ENCODE results near the gene GPR32.
"Not testable (repeated sequence)": the region's sequence is repeated elsewhere in the genome, so short reads cannot be mapped to it uniquely, and the experiment has no call there.

GPR32 gene

GRCh38 chr19:50770164-50770563, at the start of gene GPR32:
Gene GPR32, plus strand, starts transcription at chr19:50770464. Its CDS starts 137 bp downstream, at chr19:50770601.
- not testable (repeated sequence) for H3K4me1 Mint-ChIP-seq, H3K27me3 Mint-ChIP-seq, H3K4me3 Mint-ChIP-seq, H3K9me3 Mint-ChIP-seq, H3K27ac Mint-ChIP-seq, H3K36me3 Mint-ChIP-seq

- H3K27me3 Mint-ChIP-seq: peaks cover 36% of the 10 kb centered on the region
- H3K4me1 Mint-ChIP-seq: peaks cover 4% of the 10 kb centered on the region
- H3K4me3 Mint-ChIP-seq: no peak overlapping the region
- H3K36me3 Mint-ChIP-seq: peaks cover under 1% of the 10 kb centered on the region
- no peak overlapping the region for H3K27ac Mint-ChIP-seq
- no peaks in the 10 kb centered on the region for H3K9me3 Mint-ChIP-seq
Observed at GRCh38 chr19:50720921-50721381, 49.3 kb upstream of the GPR32 start.

- Mint-ChIP-seq H3K9me3 (no peaks in the 10 kb centered on the region), H3K4me3 (no peak overlapping the region), H3K27ac (no peak overlapping the region), H3K4me1 (peaks cover 8% of the 10 kb centered on the region), H3K27me3 (peaks cover 37% of the 10 kb centered on the region), H3K36me3 (peaks cover 4% of the 10 kb centered on the region)
Observed at GRCh38 chr19:50721441-50722137, 48.7 kb upstream of the GPR32 start.

- Mint-ChIP-seq H3K36me3 (peaks cover 4% of the 10 kb centered on the region), H3K4me3 (peak overlapping the region; percentile 27), H3K27ac (no peak overlapping the region), H3K9me3 (no peaks in the 10 kb centered on the region), H3K27me3 (peaks cover 39% of the 10 kb centered on the region), H3K4me1 (peaks cover 10% of the 10 kb centered on the region)
Observed at GRCh38 chr19:50722201-50723013, 47.9 kb upstream of the GPR32 start.

GRCh38 chr19:50723069-50723468, 47.2 kb upstream of the GPR32 start, which contains the start of gene CLEC11A:
Gene CLEC11A, plus strand, starts transcription at chr19:50723364. Its CDS starts 162 bp downstream, at chr19:50723526.
- Mint-ChIP-seq H3K4me1 (peaks cover 17% of the 10 kb centered on the region), H3K27me3 (peaks cover 37% of the 10 kb centered on the region), H3K9me3 (no peaks in the 10 kb centered on the region), H3K36me3 (peaks cover 4% of the 10 kb centered on the region), H3K4me3 (peak within 1 kb of the TSS; percentile 82), H3K27ac (peak within 1 kb of the TSS; percentile 68)

- Mint-ChIP-seq H3K36me3 (peaks cover 4% of the 10 kb centered on the region), H3K27ac (peak overlapping the region; percentile 42), H3K4me1 (peaks cover 21% of the 10 kb centered on the region), H3K27me3 (peaks cover 39% of the 10 kb centered on the region), H3K4me3 (peak overlapping the region; percentile 82), H3K9me3 (no peaks in the 10 kb centered on the region)
Observed at GRCh38 chr19:50723735-50724521, 46.3 kb upstream of the GPR32 start.

- peaks cover 41% of the 10 kb centered on the region for H3K27me3 Mint-ChIP-seq
- no peak overlapping the region for H3K27ac Mint-ChIP-seq
- peaks cover 4% of the 10 kb centered on the region for H3K36me3 Mint-ChIP-seq
- H3K4me1 Mint-ChIP-seq: peaks cover 21% of the 10 kb centered on the region
- H3K4me3 Mint-ChIP-seq: peak overlapping the region; percentile 82
- no peaks in the 10 kb centered on the region for H3K9me3 Mint-ChIP-seq
Observed at GRCh38 chr19:50724522-50725217, 45.6 kb upstream of the GPR32 start.

- Mint-ChIP-seq H3K9me3 (no peaks in the 10 kb centered on the region), H3K27me3 (peaks cover 40% of the 10 kb centered on the region), H3K27ac (no peak overlapping the region), H3K4me1 (peaks cover 21% of the 10 kb centered on the region), H3K36me3 (peaks cover 4% of the 10 kb centered on the region), H3K4me3 (peak overlapping the region; percentile 82)
Observed at GRCh38 chr19:50725218-50725910, 44.9 kb upstream of the GPR32 start.

- H3K27me3 Mint-ChIP-seq: peaks cover 35% of the 10 kb centered on the region
- no peaks in the 10 kb centered on the region for H3K9me3 Mint-ChIP-seq
- H3K27ac Mint-ChIP-seq: no peak overlapping the region
- H3K36me3 Mint-ChIP-seq: peaks cover 4% of the 10 kb centered on the region
- peak overlapping the region; percentile 82 for H3K4me3 Mint-ChIP-seq
- H3K4me1 Mint-ChIP-seq: peaks cover 21% of the 10 kb centered on the region
Observed at GRCh38 chr19:50725911-50726230, 44.4 kb upstream of the GPR32 start.

GRCh38 chr19:50728084-50728737, 42.1 kb upstream of the GPR32 start:
- Mint-ChIP-seq H3K4me1 (peaks cover 21% of the 10 kb centered on the region), H3K36me3 (peaks cover 4% of the 10 kb centered on the region), H3K9me3 (no peaks in the 10 kb centered on the region), H3K27ac (no peak overlapping the region), H3K27me3 (peaks cover 37% of the 10 kb centered on the region), H3K4me3 (peak overlapping the region; percentile 15)

- H3K27ac Mint-ChIP-seq: no peak overlapping the region
- no peak overlapping the region for H3K4me3 Mint-ChIP-seq
- no peaks in the 10 kb centered on the region for H3K9me3 Mint-ChIP-seq
- H3K4me1 Mint-ChIP-seq: peaks cover 21% of the 10 kb centered on the region
- peaks cover 4% of the 10 kb centered on the region for H3K36me3 Mint-ChIP-seq
- H3K27me3 Mint-ChIP-seq: peaks cover 41% of the 10 kb centered on the region
Observed at GRCh38 chr19:50729894-50730293, 40.4 kb upstream of the GPR32 start.

- H3K9me3 Mint-ChIP-seq: no peaks in the 10 kb centered on the region
Observed at GRCh38 chr19:50735869-50736268, 34.4 kb upstream of the GPR32 start.

GRCh38 chr19:50736338-50736737, 33.9 kb upstream of the GPR32 start:
- H3K27ac Mint-ChIP-seq: no peak overlapping the region
- H3K36me3 Mint-ChIP-seq: no peaks in the 10 kb centered on the region
- H3K4me3 Mint-ChIP-seq: no peak overlapping the region
- peaks cover 40% of the 10 kb centered on the region for H3K27me3 Mint-ChIP-seq
- no peaks in the 10 kb centered on the region for H3K9me3 Mint-ChIP-seq
- no peaks in the 10 kb centered on the region for H3K4me1 Mint-ChIP-seq

More at GRCh38 chr19:50735869-50736268, 34.4 kb upstream of the GPR32 start:
- Mint-ChIP-seq H3K36me3 (no peaks in the 10 kb centered on the region), H3K27ac (no peak overlapping the region), H3K4me3 (no peak overlapping the region), H3K27me3 (peaks cover 42% of the 10 kb centered on the region), H3K4me1 (no peaks in the 10 kb centered on the region)

Measured in activated naive CD4-positive, alpha-beta T cell treated with anti-CD3 and anti-CD28 coated beads, Interleukin-2, amount 50 U/mL, for 24 hours (primary cell).